ENCODE results near the gene HBS1L.

The HBS1L gene

GRCh38 chr6:134964451-134965203, 90.0 kb downstream of the HBS1L start:
- Histone ChIP-seq H3F3A (ENCODE audit: control insufficient read depth, insufficient read depth) (no peaks in the 10 kb centered on the region), H3K79me2 (ENCODE audit: control insufficient read depth, low read length) (no peaks in the 10 kb centered on the region), H3K4me1 (ENCODE audit: control insufficient read depth, low read length) (no peaks in the 10 kb centered on the region), H3K36me3 (ENCODE audit: control insufficient read depth, low read length) (peaks cover 39% of the 10 kb centered on the region), H3K9me2 (replicated peaks; ENCODE audit: control insufficient read depth, low read length) (no peaks in the 10 kb centered on the region), H3K9me3 (ENCODE audit: control insufficient read depth, insufficient read depth, low read length) (no peaks in the 10 kb centered on the region), H3K27me3 (ENCODE audit: control insufficient read depth, low read length) (no peaks in the 10 kb centered on the region), H3K4me2 (ENCODE audit: low read length) (no peak overlapping the region), H3K4me3 (ENCODE audit: low read length) (no peak overlapping the region), H3K27ac (ENCODE audit: low read depth, low read length) (no peak overlapping the region), H4K20me1 (ENCODE audit: control insufficient read depth, insufficient read depth, low read depth, low read length) (no peaks in the 10 kb centered on the region)
- TF ChIP-seq CTCF (IDR thresholded peaks at IDR 0.05; ENCODE audit: low read depth, low read length, poor library complexity, severe bottlenecking) (no peak), EZH2phosphoT487 (IDR thresholded peaks at IDR 0.05; ENCODE audit: borderline replicate concordance, low read length) (no peak)

DNA sequence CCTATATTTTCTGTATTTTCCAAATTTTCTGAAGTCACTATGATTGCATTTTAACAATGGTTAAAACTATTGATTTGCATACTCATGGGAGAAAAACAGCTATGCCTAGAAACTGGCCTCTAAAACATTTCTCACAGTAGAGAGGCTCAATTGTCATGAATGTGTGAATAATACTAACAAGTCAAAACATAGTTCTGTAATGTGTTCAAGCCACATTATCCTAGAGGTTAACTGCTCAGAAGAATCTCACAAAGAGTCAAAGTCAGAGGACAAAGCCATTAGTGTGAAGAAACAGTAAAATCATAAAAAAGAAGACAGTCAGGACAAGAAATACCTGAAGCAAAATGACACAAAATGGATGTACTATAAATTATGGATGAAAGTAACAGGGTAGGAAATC, 92.2 kb downstream of the HBS1L start:
- Histone ChIP-seq H3K9me2 (replicated peaks; ENCODE audit: control insufficient read depth, low read length) (no peaks in the 10 kb centered on the region), H3K4me1 (ENCODE audit: control insufficient read depth, low read length) (no peaks in the 10 kb centered on the region), H4K20me1 (ENCODE audit: control insufficient read depth, insufficient read depth, low read depth, low read length) (no peaks in the 10 kb centered on the region), H3K27me3 (ENCODE audit: control insufficient read depth, low read length) (no peaks in the 10 kb centered on the region), H3K4me3 (ENCODE audit: low read length) (no peak overlapping the region), H3K36me3 (ENCODE audit: control insufficient read depth, low read length) (peaks cover 39% of the 10 kb centered on the region), H3K4me2 (ENCODE audit: low read length) (no peak overlapping the region), H3K27ac (ENCODE audit: low read depth, low read length) (no peak overlapping the region), H3K9me3 (ENCODE audit: control insufficient read depth, insufficient read depth, low read length) (no peaks in the 10 kb centered on the region), H3F3A (ENCODE audit: control insufficient read depth, insufficient read depth) (0 out of 2 replicates have a peak, but pooled peaks cover 3% of the 10 kb centered on the region), H3K79me2 (ENCODE audit: control insufficient read depth, low read length) (no peaks in the 10 kb centered on the region)
- TF ChIP-seq CTCF (IDR thresholded peaks at IDR 0.05; ENCODE audit: low read depth, low read length, poor library complexity, severe bottlenecking): no peak
- no peak for TF ChIP-seq EZH2phosphoT487 (IDR thresholded peaks at IDR 0.05; ENCODE audit: borderline replicate concordance, low read length)

- H3K4me1 ChIP-seq (ENCODE audit: control insufficient read depth, low read length): no peaks in the 10 kb centered on the region
- H3K9me2 ChIP-seq (replicated peaks; ENCODE audit: control insufficient read depth, low read length): no peaks in the 10 kb centered on the region
- no peaks in the 10 kb centered on the region for H4K20me1 ChIP-seq (ENCODE audit: control insufficient read depth, insufficient read depth, low read depth, low read length)
- no peaks in the 10 kb centered on the region for H3K9me3 ChIP-seq (ENCODE audit: control insufficient read depth, insufficient read depth, low read length)
- H3K79me2 ChIP-seq (ENCODE audit: control insufficient read depth, low read length): no peaks in the 10 kb centered on the region
- no peak for TF ChIP-seq EZH2phosphoT487 (IDR thresholded peaks at IDR 0.05; ENCODE audit: borderline replicate concordance, low read length)
- no peak for TF ChIP-seq CTCF (IDR thresholded peaks at IDR 0.05; ENCODE audit: low read depth, low read length, poor library complexity, severe bottlenecking)
- no peaks in the 10 kb centered on the region for H3K27me3 ChIP-seq (ENCODE audit: control insufficient read depth, low read length)
- H3K4me2 ChIP-seq (ENCODE audit: low read length): no peak overlapping the region
- peaks cover 34% of the 10 kb centered on the region for H3K36me3 ChIP-seq (ENCODE audit: control insufficient read depth, low read length)
- 0 out of 2 replicates have a peak, but pooled peaks cover 3% of the 10 kb centered on the region for H3F3A ChIP-seq (ENCODE audit: control insufficient read depth, insufficient read depth)
- H3K4me3 ChIP-seq (ENCODE audit: low read length): no peak overlapping the region
- H3K27ac ChIP-seq (ENCODE audit: low read depth, low read length): no peak overlapping the region
Measured at GRCh38 chr6:134961366-134961765, 93.3 kb downstream of the HBS1L start.
